HFFc6 (cell line): ENCODE data around the gene LRP2. TPM values are rescaled to one million over a fixed set of nuclear protein-coding genes. Genes with fewer than 3 reads are reported as not detected.

Experiments used
- DNase-seq: peaks from one replicate; pipeline ENCODE4 v3.0.0-alpha.2; 2018
- H3K27ac Mint-ChIP-seq: 2 replicates; pipeline ENCODE4 v1.8.0; 2020; ENCODE audit warnings: mild to moderate bottlenecking, mixed read lengths
- H3K27me3 Mint-ChIP-seq: 2 replicates; pipeline ENCODE4 v1.8.0; 2021; ENCODE audit warnings: mild to moderate bottlenecking, moderate library complexity, mixed read lengths; ENCODE audit not compliant: insufficient read depth
- H3K36me3 Mint-ChIP-seq: 2 replicates; pipeline ENCODE4 v1.8.0; 2021; ENCODE audit warnings: low read depth, mixed read lengths
- H3K4me1 Mint-ChIP-seq: 2 replicates; pipeline ENCODE4 v1.8.0; 2020; ENCODE audit warnings: low read depth, mixed read lengths
- H3K4me3 Mint-ChIP-seq: 2 replicates; pipeline ENCODE4 v1.8.0; 2020; ENCODE audit warnings: mild to moderate bottlenecking, moderate library complexity, mixed read lengths
- H3K9me3 Mint-ChIP-seq: 2 replicates; pipeline ENCODE4 v1.8.0; 2020; ENCODE audit warnings: mild to moderate bottlenecking, mixed read lengths
- CTCF ChIP-seq: fragments of 200-600 bp; sonication (generic); IDR thresholded peaks from 2 replicates; pipeline ENCODE4 v1.5.0; 2021; ENCODE audit warnings: antibody characterized with exemption, mild to moderate bottlenecking
- total RNA-seq, 6 experiments: library from RNA; stranded (reverse); fragmentation: NEBNext Ultra II Directional; extraction: Animal tissue kit (Norgen Biotek cat#: 25700); gene quantifications; 2 replicates in 1 of 6; 3 replicates in 5 of 6; pipeline ENCODE4 v1.2.3, GENCODE V29; 2021

Gene LRP2
- total RNA-seq, 6 experiments from 2014 or later, result not detected

GRCh38 chr2:169237939-169238338 is 124.4 kb downstream of the LRP2 start:
- Mint-ChIP-seq H3K27ac (no peak overlapping the region), H3K4me3 (no peak overlapping the region), H3K9me3 (peaks cover 27% of the 10 kb centered on the region), H3K4me1 (no peaks in the 10 kb centered on the region), H3K27me3 (no peaks in the 10 kb centered on the region; the same call in 1 of the 2 replicates), H3K36me3 (no peaks in the 10 kb centered on the region)
- no peak for TF ChIP-seq CTCF
- DNase-seq, result no peak

- H3K4me1 Mint-ChIP-seq, result no peaks in the 10 kb centered on the region
- TF ChIP-seq CTCF, result no peak
- peaks cover 29% of the 10 kb centered on the region for H3K9me3 Mint-ChIP-seq
- H3K4me3 Mint-ChIP-seq, result no peak overlapping the region
- no peaks in the 10 kb centered on the region; the same call in 1 of the 2 replicates for H3K27me3 Mint-ChIP-seq
- no peak for DNase-seq
- H3K27ac Mint-ChIP-seq, result no peak overlapping the region
- no peaks in the 10 kb centered on the region for H3K36me3 Mint-ChIP-seq
These were observed 125.0 kb downstream of the LRP2 start for GRCh38 chr2:169237286-169237685.

- Mint-ChIP-seq H3K4me3 (no peak overlapping the region), H3K27ac (no peak overlapping the region), H3K9me3 (peaks cover 18% of the 10 kb centered on the region), H3K36me3 (no peaks in the 10 kb centered on the region), H3K4me1 (no peaks in the 10 kb centered on the region), H3K27me3 (no peaks in the 10 kb centered on the region)
- no peak for DNase-seq
- TF ChIP-seq CTCF, result no peak
These were observed 129.7 kb downstream of the LRP2 start for GRCh38 chr2:169232551-169233154.

- no peaks in the 10 kb centered on the region for H3K27me3 Mint-ChIP-seq
- no peak for DNase-seq
- H3K4me3 Mint-ChIP-seq, result no peak overlapping the region
- H3K36me3 Mint-ChIP-seq, result no peaks in the 10 kb centered on the region
- no peak for TF ChIP-seq CTCF
- H3K27ac Mint-ChIP-seq, result no peak overlapping the region
- H3K9me3 Mint-ChIP-seq, result peaks cover 10% of the 10 kb centered on the region; the same call in 1 of the 2 replicates
- H3K4me1 Mint-ChIP-seq, result no peaks in the 10 kb centered on the region
These were observed 132.1 kb downstream of the LRP2 start for GRCh38 chr2:169230204-169230603.

GRCh38 chr2:169229590-169229989 is 132.7 kb downstream of the LRP2 start:
- no peak overlapping the region for H3K4me3 Mint-ChIP-seq
- TF ChIP-seq CTCF, result no peak
- H3K4me1 Mint-ChIP-seq, result no peaks in the 10 kb centered on the region

More at GRCh38 chr2:169229590-169229989, 132.7 kb downstream of the LRP2 start:
- no peaks in the 10 kb centered on the region for H3K27me3 Mint-ChIP-seq
- H3K36me3 Mint-ChIP-seq, result no peaks in the 10 kb centered on the region
- H3K9me3 Mint-ChIP-seq, result peaks cover 10% of the 10 kb centered on the region; the same call in 1 of the 2 replicates
- H3K27ac Mint-ChIP-seq, result no peak overlapping the region
- DNase-seq, result no peak
